Adipocyte (in vitro differentiated cells): ENCODE results near the gene PSG3.
"Not testable (repeated sequence)": the region's sequence is repeated elsewhere in the genome, so short reads cannot be mapped to it uniquely, and the experiment has no call there.

ENCODE experiments used
- DNase-seq: peaks from one replicate; pipeline ENCODE4 v3.0.0-alpha.2; 2015; ENCODE audit warnings: low read depth
- H3K27me3 ChIP-seq: replicated peaks from 2 replicates; pipeline ENCODE4 v1.7.0; 2013; ENCODE audit warnings: mild to moderate bottlenecking, low read length, moderate library complexity; ENCODE audit not compliant: control insufficient read depth, insufficient read depth
- H3K36me3 ChIP-seq: 2 replicates; pipeline ENCODE4 v1.7.0; 2013; ENCODE audit warnings: low read length, mild to moderate bottlenecking, moderate library complexity; ENCODE audit not compliant: control insufficient read depth, insufficient read depth, severe bottlenecking
- H3K4me1 ChIP-seq: 2 replicates; pipeline ENCODE4 v1.7.0; 2013; ENCODE audit warnings: mild to moderate bottlenecking, low read length, moderate library complexity; ENCODE audit not compliant: control insufficient read depth, insufficient read depth
- H3K4me3 ChIP-seq: 2 replicates; pipeline ENCODE4 v1.7.0; 2013; ENCODE audit warnings: mild to moderate bottlenecking, low read length, moderate library complexity
- H3K9ac ChIP-seq: 2 replicates; pipeline ENCODE4 v1.7.0; 2013; ENCODE audit warnings: mild to moderate bottlenecking, low read length, moderate library complexity
- H3K9me3 ChIP-seq: 2 replicates; pipeline ENCODE4 v1.7.0; 2013; ENCODE audit warnings: mild to moderate bottlenecking, low read length, moderate library complexity; ENCODE audit not compliant: control insufficient read depth

Gene PSG3

GRCh38 chr19:42758667-42759066 lies 18.4 kb upstream of the PSG3 start:
- H3K27me3 ChIP-seq, H3K9me3 ChIP-seq, DNase-seq, H3K9ac ChIP-seq, H3K36me3 ChIP-seq, H3K4me1 ChIP-seq, H3K4me3 ChIP-seq: not testable (repeated sequence)

GRCh38 chr19:42752246-42752645 lies 12.0 kb upstream of the PSG3 start:
- not testable (repeated sequence) for DNase-seq, H3K4me1 ChIP-seq, H3K36me3 ChIP-seq, H3K4me3 ChIP-seq, H3K27me3 ChIP-seq, H3K9ac ChIP-seq, H3K9me3 ChIP-seq

- H3K4me1 ChIP-seq, H3K9ac ChIP-seq, H3K36me3 ChIP-seq, H3K27me3 ChIP-seq, H3K9me3 ChIP-seq, DNase-seq, H3K4me3 ChIP-seq: not testable (repeated sequence)
Measured at GRCh38 chr19:42741726-42742607, 1.7 kb upstream of the PSG3 start.

- not testable (repeated sequence) for H3K9ac ChIP-seq, H3K9me3 ChIP-seq, H3K27me3 ChIP-seq, H3K4me3 ChIP-seq, H3K4me1 ChIP-seq, H3K36me3 ChIP-seq
- peak; percentile 11 for DNase-seq
Measured at GRCh38 chr19:42737581-42738011, 2.7 kb downstream of the PSG3 start.

- H3K4me3 ChIP-seq, H3K36me3 ChIP-seq, H3K4me1 ChIP-seq, DNase-seq, H3K27me3 ChIP-seq, H3K9me3 ChIP-seq, H3K9ac ChIP-seq: not testable (repeated sequence)
Measured at GRCh38 chr19:42728341-42728740, 11.9 kb downstream of the PSG3 start.

GRCh38 chr19:42714000-42714399 lies 26.3 kb downstream of the PSG3 start:
- not testable (repeated sequence) for H3K9me3 ChIP-seq, H3K9ac ChIP-seq, H3K4me3 ChIP-seq, H3K27me3 ChIP-seq, DNase-seq, H3K36me3 ChIP-seq, H3K4me1 ChIP-seq

- H3K9me3 ChIP-seq, H3K9ac ChIP-seq, DNase-seq, H3K36me3 ChIP-seq, H3K27me3 ChIP-seq, H3K4me3 ChIP-seq, H3K4me1 ChIP-seq: not testable (repeated sequence)
Measured at GRCh38 chr19:42712753-42713152, 27.5 kb downstream of the PSG3 start.

- H3K27me3 ChIP-seq, DNase-seq, H3K9me3 ChIP-seq, H3K9ac ChIP-seq, H3K4me3 ChIP-seq, H3K36me3 ChIP-seq, H3K4me1 ChIP-seq: not testable (repeated sequence)
Measured at GRCh38 chr19:42710986-42711385, 29.3 kb downstream of the PSG3 start.

- no peaks in the 10 kb centered on the region for H3K4me1 ChIP-seq
- no peaks in the 10 kb centered on the region for H3K9me3 ChIP-seq
- no peak overlapping the region for H3K4me3 ChIP-seq
- H3K36me3 ChIP-seq, result no peaks in the 10 kb centered on the region
- no peak overlapping the region for H3K9ac ChIP-seq
- peaks cover 32% of the 10 kb centered on the region for H3K27me3 ChIP-seq
- peak; percentile 1 for DNase-seq
Measured at GRCh38 chr19:42697884-42698283, 42.4 kb downstream of the PSG3 start.

GRCh38 chr19:42695811-42696503 lies 44.3 kb downstream of the PSG3 start:
- Histone ChIP-seq H3K9me3 (no peaks in the 10 kb centered on the region), H3K4me1 (no peaks in the 10 kb centered on the region), H3K27me3 (peaks cover 37% of the 10 kb centered on the region), H3K36me3 (no peaks in the 10 kb centered on the region), H3K9ac (no peak overlapping the region), H3K4me3 (no peak overlapping the region)
- no peak for DNase-seq

- peaks cover 27% of the 10 kb centered on the region for H3K27me3 ChIP-seq
- H3K9me3 ChIP-seq, result no peaks in the 10 kb centered on the region
Measured at GRCh38 chr19:42693760-42694350, 46.4 kb downstream of the PSG3 start.

More at GRCh38 chr19:42693760-42694350, 46.4 kb downstream of the PSG3 start:
- Histone ChIP-seq H3K9ac (no peak overlapping the region), H3K4me1 (no peaks in the 10 kb centered on the region), H3K36me3 (no peaks in the 10 kb centered on the region), H3K4me3 (no peak overlapping the region)
- DNase-seq, result peak; percentile 61
